IMR-90 (cell line): ENCODE results near the gene COX7A1. TPM values are rescaled to one million over a fixed set of nuclear protein-coding genes. Genes with fewer than 3 reads are reported as not detected.

Experiments
- ATAC-seq: fragments of 200-7000 bp; cut with Tn5 transposase; 2 replicates; pipeline ENCODE4 v1.9.1; 2020; ENCODE audit warnings: low read depth, mild to moderate bottlenecking, moderate library complexity
- BruUV-seq: library from RNA; stranded (reverse); fragments of 400-500 nt; replicated peaks from 2 replicates; lab custom pipeline; 2021; lab: Mats Ljungman, UMichigan
- CTCF ChIA-PET: fragments of 300-600 bp; formaldehyde crosslinking; extraction: SDS; loops from one replicate; lab custom pipeline; 2021; ENCODE audit warnings: antibody characterized with exemption; lab: Yijun Ruan, JAX
- POLR2A ChIA-PET: fragments of 300-600 bp; sonication (Branson Sonifier 250); formaldehyde crosslinking; loops from one replicate; lab custom pipeline; 2022; ENCODE audit warnings: antibody characterized with exemption; ENCODE audit not compliant: unreplicated experiment; lab: Charles Lee
- DNase-seq: peaks from one replicate; pipeline ENCODE4 v3.0.0; 2013
- H2AFZ ChIP-seq: replicated peaks from 2 replicates; pipeline ENCODE3; 2013; ENCODE audit warnings: low read length, mild to moderate bottlenecking; ENCODE audit not compliant: poor library complexity
- H2AK5ac ChIP-seq: 2 replicates; pipeline ENCODE4 v1.6.1; 2013; ENCODE audit warnings: low read depth, low read length, inconsistent platforms
- H2AK9ac ChIP-seq: replicated peaks from 2 replicates; pipeline ENCODE3; 2013; ENCODE audit warnings: mild to moderate bottlenecking, low read depth, low read length, moderate library complexity; ENCODE audit not compliant: poor library complexity
- H2BK120ac ChIP-seq: 2 replicates; pipeline ENCODE4 v1.6.1; 2013; ENCODE audit warnings: low read depth, low read length, inconsistent platforms
- H2BK15ac ChIP-seq: 3 replicates; pipeline ENCODE4 v1.6.1; 2013; ENCODE audit warnings: low read depth, low read length, inconsistent platforms
- H2BK20ac ChIP-seq: 2 replicates; pipeline ENCODE4 v1.6.1; 2013; ENCODE audit warnings: low read depth, mild to moderate bottlenecking, inconsistent platforms, low read length, moderate library complexity
- H2BK5ac ChIP-seq: 2 replicates; pipeline ENCODE4 v1.6.1; 2013; ENCODE audit warnings: mild to moderate bottlenecking, low read depth, low read length, inconsistent platforms; ENCODE audit not compliant: poor library complexity, severe bottlenecking
- H3K14ac ChIP-seq: replicated peaks from 2 replicates; pipeline ENCODE4 v1.6.1; 2013; ENCODE audit warnings: low read depth, low read length, inconsistent platforms
- H3K18ac ChIP-seq: 2 replicates; pipeline ENCODE4 v1.6.1; 2013; ENCODE audit warnings: low read depth, low read length, control low read depth
- H3K23ac ChIP-seq: 2 replicates; pipeline ENCODE4 v1.6.1; 2013; ENCODE audit warnings: low read depth, low read length, inconsistent platforms
- H3K27ac ChIP-seq: 2 replicates; pipeline ENCODE4 v1.5.1; 2013; ENCODE audit warnings: mild to moderate bottlenecking, control low read depth, low read length; ENCODE audit not compliant: insufficient read depth
- H3K27me3 ChIP-seq: 2 replicates; pipeline ENCODE4 v1.6.1; 2013; ENCODE audit warnings: low read length; ENCODE audit not compliant: control insufficient read depth, insufficient read depth
- H3K36me3 ChIP-seq: 2 replicates; pipeline ENCODE4 v1.6.1; 2013; ENCODE audit warnings: low read length, mixed read lengths; ENCODE audit not compliant: control insufficient read depth, insufficient read depth
- H3K4ac ChIP-seq: 2 replicates; pipeline ENCODE4 v1.6.1; 2013; ENCODE audit warnings: low read depth, low read length, inconsistent platforms
- H3K4me1 ChIP-seq: 2 replicates; pipeline ENCODE4 v1.6.1; 2013; ENCODE audit warnings: low read length, mixed read lengths; ENCODE audit not compliant: control insufficient read depth, insufficient read depth
- H3K4me2 ChIP-seq: 2 replicates; pipeline ENCODE4 v1.6.1; 2013; ENCODE audit warnings: low read depth, mild to moderate bottlenecking, control low read depth, low read length, moderate library complexity
- H3K4me3 ChIP-seq: 2 replicates; pipeline ENCODE4 v1.5.1; 2013; ENCODE audit warnings: low read depth, mild to moderate bottlenecking, control low read depth, low read length, moderate library complexity; ENCODE audit not compliant: insufficient read depth
- H3K56ac ChIP-seq: 2 replicates; pipeline ENCODE4 v1.6.1; 2013; ENCODE audit warnings: low read length, inconsistent platforms; ENCODE audit not compliant: insufficient read depth; ENCODE audit errors: extremely low read depth
- H3K79me1 ChIP-seq, 2 experiments: 2 replicates each; pipeline ENCODE4 v1.6.1; 2013; ENCODE audit warnings: low read length in 2 of 2, inconsistent platforms in 1 of 2, low read depth in 1 of 2
- H3K9ac ChIP-seq: 2 replicates; pipeline ENCODE4 v1.6.1; 2013; ENCODE audit warnings: low read depth, low read length, control low read depth
- H3K9me1 ChIP-seq: 2 replicates; pipeline ENCODE4 v1.6.1; 2013; ENCODE audit warnings: low read length, inconsistent platforms; ENCODE audit not compliant: insufficient read depth
- H3K9me3 ChIP-seq: 2 replicates; pipeline ENCODE4 v1.6.1; 2013; ENCODE audit warnings: low read length; ENCODE audit not compliant: control insufficient read depth, insufficient read depth
- H4K20me1 ChIP-seq: 2 replicates; pipeline ENCODE4 v1.6.1; 2013; ENCODE audit warnings: low read length, inconsistent platforms; ENCODE audit not compliant: insufficient read depth
- H4K5ac ChIP-seq: 2 replicates; pipeline ENCODE4 v1.6.1; 2013; ENCODE audit warnings: mild to moderate bottlenecking, low read depth, low read length, control low read depth
- H4K8ac ChIP-seq, 2 experiments: 2 replicates each; pipeline ENCODE4 v1.6.1; 2013; ENCODE audit warnings: low read depth in 2 of 2, low read length in 2 of 2, control low read depth in 1 of 2, inconsistent platforms in 1 of 2
- H4K91ac ChIP-seq: 2 replicates; pipeline ENCODE4 v1.6.1; 2013; ENCODE audit warnings: low read depth, low read length, inconsistent platforms; ENCODE audit not compliant: insufficient read depth
- BHLHE40 ChIP-seq: fragments of 150-350 bp; IDR thresholded peaks from 2 replicates; pipeline ENCODE4 v1.6.1; 2016; ENCODE audit warnings: mild to moderate bottlenecking, low read depth, low read length
- CHD1 ChIP-seq: IDR thresholded peaks from 2 replicates; pipeline ENCODE4 v1.6.1; 2012; ENCODE audit warnings: low read depth, low read length, improper control_type of control experiment
- FOS ChIP-seq: fragments of 150-350 bp; IDR thresholded peaks from 2 replicates; pipeline ENCODE4 v1.6.1; 2016; ENCODE audit warnings: low read depth, low read length
- MAZ ChIP-seq: IDR thresholded peaks from 2 replicates; pipeline ENCODE4 v1.6.1; 2012; ENCODE audit warnings: low read depth, mild to moderate bottlenecking, low read length, improper control_type of control experiment, moderate library complexity, borderline replicate concordance
- MXI1 ChIP-seq: IDR thresholded peaks from 2 replicates; pipeline ENCODE4 v1.6.1; 2012; ENCODE audit warnings: low read depth, mild to moderate bottlenecking, low read length, moderate library complexity, borderline replicate concordance
- NFE2L2 ChIP-seq: fragments of 150-350 bp; IDR thresholded peaks from 2 replicates; pipeline ENCODE4 v1.6.1; 2016; ENCODE audit warnings: low read depth, mild to moderate bottlenecking, low read length
- POLR2A ChIP-seq: IDR thresholded peaks from 2 replicates; pipeline ENCODE4 v1.6.1; 2012; ENCODE audit warnings: mild to moderate bottlenecking, low read depth, low read length
- RAD21 ChIP-seq: IDR thresholded peaks from 2 replicates; pipeline ENCODE4 v1.6.1; 2012; ENCODE audit warnings: low read length, improper control_type of control experiment
- RCOR1 ChIP-seq: IDR thresholded peaks from 2 replicates; pipeline ENCODE4 v1.6.1; 2012; ENCODE audit warnings: mild to moderate bottlenecking, low read length, improper control_type of control experiment; ENCODE audit not compliant: insufficient replicate concordance
- RFX5 ChIP-seq: IDR thresholded peaks from 2 replicates; pipeline ENCODE4 v1.8.0; 2012; ENCODE audit warnings: low read depth, mild to moderate bottlenecking, low read length, moderate library complexity
- WGBS, 2 experiments: methylation state at CpG; one replicate each; pipeline versions ENCODE4 v1.1.5 to v1.1.7; 2013; ENCODE audit warnings: missing lambda C conversion rate in 2 of 2; ENCODE audit not compliant: insufficient read length in 1 of 2; ENCODE audit errors: extremely low coverage in 2 of 2; 5-methylcytosine and 5-hydroxymethylcytosine counted together
- dilution Hi-C: fragments of 300-500 bp; cut with HindIII; formaldehyde crosslinking; loops from one replicate; pipeline ENCODE4 v1.14.3; 2018; ENCODE audit warnings: low sequenced_read_pairs; ENCODE audit not compliant: unreplicated experiment
- in situ Hi-C: fragments of 300-500 bp; cut with MboI; formaldehyde crosslinking; loops from 3 replicates; pipeline ENCODE4 v1.14.3; 2019; ENCODE audit warnings: low sequenced_read_pairs, inconsistent platforms, mixed read lengths
- intact Hi-C: fragments of 100-400 bp; cut with micrococcal nuclease; formaldehyde crosslinking; loops from 2 replicates; pipeline ENCODE4 v1.10.0; 2022
- polyA plus RNA-seq, 3 experiments: library from polyadenylated mRNA; depleted of rRNA; stranded (reverse); fragments of >200 nt; gene quantifications; 2 replicates each; pipeline ENCODE4 v1.2.3, GENCODE V29; 2012; ENCODE audit warnings: low replicate concordance in 1 of 3
- total RNA-seq: library from RNA; depleted of rRNA; stranded (reverse); fragments of >200 nt; gene quantifications from 2 replicates; pipeline ENCODE4 v1.2.3, GENCODE V29; 2012
- TF ChIP-seq, protein P1 (sequence below): conservative IDR thresholded peaks from 2 replicates; pipeline ENCODE4 v1.5.1; 2012; ENCODE audit warnings: mild to moderate bottlenecking, low read depth, low read length, improper control_type of control experiment
- TF ChIP-seq, protein P2 (sequence below): fragments of 150-350 bp; IDR thresholded peaks from 2 replicates; pipeline ENCODE4 v1.6.1; 2017; ENCODE audit warnings: mild to moderate bottlenecking, antibody characterized with exemption, low read length, low read depth

COX7A1 gene
- total and polyA plus RNA-seq, 2 of the 4 experiments (the other 2 are of a cell fraction): 0.54 to 6.9 TPM

DNA sequence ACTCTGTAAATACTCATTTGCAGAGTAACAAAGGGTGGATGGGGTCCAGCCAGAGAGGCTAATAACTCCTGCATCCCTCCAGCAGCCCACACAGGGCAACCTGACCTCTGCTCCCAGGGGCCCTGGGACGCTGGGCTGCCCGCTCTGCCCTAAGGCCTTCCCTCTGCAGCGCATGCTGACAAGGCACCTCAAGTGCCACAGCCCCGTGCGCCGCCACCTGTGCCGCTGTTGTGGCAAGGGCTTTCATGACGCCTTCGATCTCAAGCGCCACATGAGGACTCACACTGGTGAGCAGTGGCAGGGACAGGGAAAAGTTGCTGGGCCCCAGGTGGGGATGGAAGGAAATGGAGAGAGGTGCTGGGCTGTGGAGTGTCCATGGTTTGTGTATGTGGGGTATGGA lies 39.6 kb downstream of the COX7A1 start:
- H3K9ac ChIP-seq: no peak overlapping the region
- no peak for ATAC-seq

More for the DNA sequence above, 39.6 kb downstream of the COX7A1 start:
- Histone ChIP-seq H3K4me2 (no peak overlapping the region), H3K56ac (no peak overlapping the region), H3K4me1 (peaks cover 7% of the 10 kb centered on the region), H2BK120ac (no peak overlapping the region), H3K79me1 (peaks cover 23 to 38% of the 10 kb centered on the region in 2 experiments), H4K8ac (no peak overlapping the region), H2BK20ac (no peak overlapping the region), H4K91ac (no peak overlapping the region), H3K14ac (no peak overlapping the region), H3K4ac (no peak overlapping the region), H2AFZ (no peak overlapping the region), H2AK9ac (no peak overlapping the region), H3K27ac (no peak overlapping the region), H3K27me3 (no peaks in the 10 kb centered on the region), H3K9me1 (0 out of 2 replicates have a peak, but pooled peaks cover 6% of the 10 kb centered on the region), H2AK5ac (no peak overlapping the region), H3K36me3 (peaks cover 14% of the 10 kb centered on the region), H3K23ac (no peak overlapping the region), H4K20me1 (peaks cover 8% of the 10 kb centered on the region), H4K5ac (no peak overlapping the region), H3K4me3 (no peak overlapping the region), H3K18ac (no peak overlapping the region), H2BK15ac (no peak overlapping the region), H3K9me3 (no peaks in the 10 kb centered on the region), H2BK5ac (no peak overlapping the region)
- TF ChIP-seq, protein P1, sequence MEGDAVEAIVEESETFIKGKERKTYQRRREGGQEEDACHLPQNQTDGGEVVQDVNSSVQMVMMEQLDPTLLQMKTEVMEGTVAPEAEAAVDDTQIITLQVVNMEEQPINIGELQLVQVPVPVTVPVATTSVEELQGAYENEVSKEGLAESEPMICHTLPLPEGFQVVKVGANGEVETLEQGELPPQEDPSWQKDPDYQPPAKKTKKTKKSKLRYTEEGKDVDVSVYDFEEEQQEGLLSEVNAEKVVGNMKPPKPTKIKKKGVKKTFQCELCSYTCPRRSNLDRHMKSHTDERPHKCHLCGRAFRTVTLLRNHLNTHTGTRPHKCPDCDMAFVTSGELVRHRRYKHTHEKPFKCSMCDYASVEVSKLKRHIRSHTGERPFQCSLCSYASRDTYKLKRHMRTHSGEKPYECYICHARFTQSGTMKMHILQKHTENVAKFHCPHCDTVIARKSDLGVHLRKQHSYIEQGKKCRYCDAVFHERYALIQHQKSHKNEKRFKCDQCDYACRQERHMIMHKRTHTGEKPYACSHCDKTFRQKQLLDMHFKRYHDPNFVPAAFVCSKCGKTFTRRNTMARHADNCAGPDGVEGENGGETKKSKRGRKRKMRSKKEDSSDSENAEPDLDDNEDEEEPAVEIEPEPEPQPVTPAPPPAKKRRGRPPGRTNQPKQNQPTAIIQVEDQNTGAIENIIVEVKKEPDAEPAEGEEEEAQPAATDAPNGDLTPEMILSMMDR: no peak
- TF ChIP-seq MXI1 (no peak), BHLHE40 (no peak), CHD1 (no peak), POLR2A (no peak), MAZ (no peak), RFX5 (no peak), FOS (no peak), RAD21 (no peak), NFE2L2 (no peak), RCOR1 (no peak)
- TF ChIP-seq, protein P2, sequence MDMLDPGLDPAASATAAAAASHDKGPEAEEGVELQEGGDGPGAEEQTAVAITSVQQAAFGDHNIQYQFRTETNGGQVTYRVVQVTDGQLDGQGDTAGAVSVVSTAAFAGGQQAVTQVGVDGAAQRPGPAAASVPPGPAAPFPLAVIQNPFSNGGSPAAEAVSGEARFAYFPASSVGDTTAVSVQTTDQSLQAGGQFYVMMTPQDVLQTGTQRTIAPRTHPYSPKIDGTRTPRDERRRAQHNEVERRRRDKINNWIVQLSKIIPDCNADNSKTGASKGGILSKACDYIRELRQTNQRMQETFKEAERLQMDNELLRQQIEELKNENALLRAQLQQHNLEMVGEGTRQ: no peak
- dilution Hi-C loops (no loop called here), in situ Hi-C loops (no loop called here), intact Hi-C loops (no loop called here)
- BruUV-seq: no TSS peak
- no peak for DNase-seq
- POLR2A ChIA-PET: no interaction called here
- CTCF ChIA-PET: no interaction called here
- 89% methylated on average over 8 of the region's 10 CpGs; no CpG with 5 or more reads in 1 of the 2 experiments for WGBS, 2 experiments
